DND-41 (cell line): ENCODE data around the gene ACRV1.

Experiments
- CTCF ChIP-seq: IDR thresholded peaks from 2 replicates; pipeline ENCODE4 v1.5.1; 2012; ENCODE audit warnings: borderline replicate concordance, low read length, moderate library complexity, mild to moderate bottlenecking; ENCODE audit not compliant: poor library complexity, severe bottlenecking; ENCODE audit errors: extremely low read depth
- EZH2 ChIP-seq: IDR thresholded peaks from 3 replicates; pipeline ENCODE4 v1.6.1; 2012; ENCODE audit warnings: borderline replicate concordance, low read depth, mild to moderate bottlenecking, moderate library complexity, low read length, inconsistent platforms; ENCODE audit not compliant: severe bottlenecking

GRCh38 chr11:125670172-125670571 is 10.5 kb downstream of the ACRV1 start:
- TF ChIP-seq CTCF (no peak), EZH2 (no peak)
